ENCODE data around the gene FAM13A.

- TF ChIP-seq, protein P1, sequence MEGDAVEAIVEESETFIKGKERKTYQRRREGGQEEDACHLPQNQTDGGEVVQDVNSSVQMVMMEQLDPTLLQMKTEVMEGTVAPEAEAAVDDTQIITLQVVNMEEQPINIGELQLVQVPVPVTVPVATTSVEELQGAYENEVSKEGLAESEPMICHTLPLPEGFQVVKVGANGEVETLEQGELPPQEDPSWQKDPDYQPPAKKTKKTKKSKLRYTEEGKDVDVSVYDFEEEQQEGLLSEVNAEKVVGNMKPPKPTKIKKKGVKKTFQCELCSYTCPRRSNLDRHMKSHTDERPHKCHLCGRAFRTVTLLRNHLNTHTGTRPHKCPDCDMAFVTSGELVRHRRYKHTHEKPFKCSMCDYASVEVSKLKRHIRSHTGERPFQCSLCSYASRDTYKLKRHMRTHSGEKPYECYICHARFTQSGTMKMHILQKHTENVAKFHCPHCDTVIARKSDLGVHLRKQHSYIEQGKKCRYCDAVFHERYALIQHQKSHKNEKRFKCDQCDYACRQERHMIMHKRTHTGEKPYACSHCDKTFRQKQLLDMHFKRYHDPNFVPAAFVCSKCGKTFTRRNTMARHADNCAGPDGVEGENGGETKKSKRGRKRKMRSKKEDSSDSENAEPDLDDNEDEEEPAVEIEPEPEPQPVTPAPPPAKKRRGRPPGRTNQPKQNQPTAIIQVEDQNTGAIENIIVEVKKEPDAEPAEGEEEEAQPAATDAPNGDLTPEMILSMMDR (IDR thresholded peaks at IDR 0.05): no peak
- no peak for TF ChIP-seq POLR2A (IDR thresholded peaks at IDR 0.05)
These were observed 96.4 kb downstream of the FAM13A start for GRCh38 chr4:88960576-88960975.
